Retinal pigment epithelial cell (primary cell): ENCODE measurements around the gene RBP3.

Source experiments
- DNase-seq: peaks from one replicate; pipeline ENCODE4 v3.0.0-alpha.2; 2010; ENCODE audit warnings: low read depth
- H3K4me3 ChIP-seq: 2 replicates; pipeline ENCODE4 v1.5.1; 2011; ENCODE audit warnings: mild to moderate bottlenecking, low read length, control low read depth, moderate library complexity
- CTCF ChIP-seq: conservative IDR thresholded peaks from 2 replicates; pipeline ENCODE4 v1.5.1; 2011; ENCODE audit warnings: low read depth, low read length, control low read depth, inconsistent platforms

Gene RBP3

DNA sequence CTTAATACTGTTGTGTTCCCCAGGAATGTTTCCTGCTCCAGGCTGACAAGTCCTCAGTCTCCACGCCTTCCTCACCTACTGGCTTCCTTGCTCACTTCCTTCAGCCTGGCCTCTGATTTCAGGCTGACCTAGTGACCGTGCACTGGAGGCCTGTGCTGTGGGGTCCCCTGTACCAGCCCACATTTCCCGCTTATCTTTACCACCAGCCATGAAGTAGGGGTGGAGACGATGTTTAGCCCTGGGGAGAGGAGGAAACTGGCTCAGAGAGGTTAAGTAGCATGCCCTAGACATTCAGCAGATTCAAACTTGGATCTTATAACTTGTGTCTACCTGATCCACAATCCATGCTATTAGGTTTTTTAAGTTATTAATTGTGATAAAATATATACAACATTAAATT, 40.7 kb downstream of the RBP3 start:
- DNase-seq = no peak
- TF ChIP-seq CTCF = no peak

GRCh38 chr10:47389619-47390018, 41.5 kb downstream of the RBP3 start:
- no peak for TF ChIP-seq CTCF
- no peak overlapping the region for H3K4me3 ChIP-seq
- no peak for DNase-seq

More for the DNA sequence above, 40.7 kb downstream of the RBP3 start:
- H3K4me3 ChIP-seq = no peak overlapping the region

GRCh38 chr10:47396311-47396717, 48.2 kb downstream of the RBP3 start:
- no peak for TF ChIP-seq CTCF
- no peak overlapping the region for H3K4me3 ChIP-seq
- DNase-seq = no peak

GRCh38 chr10:47397256-47397655, 49.1 kb downstream of the RBP3 start:
- no peak for TF ChIP-seq CTCF
- no peak for DNase-seq
- no peak overlapping the region for H3K4me3 ChIP-seq

DNA sequence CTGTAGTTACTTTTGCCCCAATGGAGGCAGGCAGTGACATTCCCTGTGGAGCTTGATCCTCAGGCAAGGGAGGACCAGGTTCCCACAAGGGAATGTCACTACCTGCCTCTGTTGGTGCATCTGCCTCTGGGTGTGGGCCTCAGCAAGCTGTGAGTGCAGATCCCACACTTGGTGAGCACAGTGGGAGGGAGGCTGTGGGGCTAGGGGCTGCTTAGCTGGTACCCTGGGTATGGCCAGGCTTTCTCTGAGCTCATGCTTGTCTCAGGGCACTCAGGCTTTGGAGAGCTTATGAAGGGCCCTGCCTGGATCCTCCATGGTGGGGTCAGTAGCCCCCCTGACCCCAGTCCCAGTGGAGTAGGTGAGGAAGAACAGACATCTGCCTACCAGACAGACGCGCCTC, 52.1 kb downstream of the RBP3 start:
- DNase-seq = no peak
- no peak for TF ChIP-seq CTCF
- H3K4me3 ChIP-seq = no peak overlapping the region

DNA sequence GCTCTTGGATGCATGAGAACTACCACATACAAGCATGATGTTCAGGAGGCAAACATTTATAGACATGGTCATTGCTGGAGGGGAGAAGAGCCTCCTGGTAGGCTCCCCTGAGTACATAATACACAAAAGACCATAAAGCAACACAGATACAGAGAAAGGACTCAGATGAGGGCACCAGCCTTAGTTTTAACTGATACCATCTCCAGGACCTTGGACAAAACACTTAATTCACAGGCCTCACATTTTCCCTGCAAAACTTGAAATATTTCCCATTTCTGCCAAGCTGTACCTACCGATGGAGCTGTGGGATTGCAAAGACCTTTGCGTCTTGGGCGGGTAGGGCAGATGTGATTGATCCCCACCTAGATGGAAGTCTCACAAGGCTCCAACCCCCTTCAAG, 52.6 kb downstream of the RBP3 start:
- H3K4me3 ChIP-seq = no peak overlapping the region
- DNase-seq = no peak
- no peak for TF ChIP-seq CTCF

- no peak for TF ChIP-seq CTCF
- DNase-seq = no peak
- no peak overlapping the region for H3K4me3 ChIP-seq
Measured at GRCh38 chr10:47401210-47401609, 53.0 kb downstream of the RBP3 start.
